GM19240 (cell line): ENCODE data around the gene OLFML2B.

Experiments
- DNase-seq: peaks from one replicate; pipeline ENCODE4 v3.0.0; 2011; ENCODE audit warnings: low spot score; ENCODE audit not compliant: insufficient read length

OLFML2B gene

DNA sequence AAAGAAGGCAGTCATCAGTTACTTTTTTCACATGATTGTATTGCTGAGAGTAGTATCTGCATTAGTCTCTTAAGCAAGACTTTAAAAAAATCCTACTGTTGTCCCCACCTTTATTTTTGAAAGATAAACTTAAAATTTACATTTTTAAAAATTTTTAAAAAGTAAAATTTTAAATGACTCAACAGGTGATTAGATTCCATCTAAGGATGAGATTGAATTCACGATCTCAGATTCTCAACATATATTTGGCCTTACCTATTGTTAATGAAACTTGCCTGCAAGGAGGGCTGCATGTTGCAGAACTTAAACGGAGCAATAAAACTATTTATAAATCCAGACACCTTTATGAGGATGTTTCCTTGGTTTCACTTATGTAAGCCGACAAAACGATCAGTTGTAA, 75.2 kb downstream of the OLFML2B start:
- no peak for DNase-seq

DNA sequence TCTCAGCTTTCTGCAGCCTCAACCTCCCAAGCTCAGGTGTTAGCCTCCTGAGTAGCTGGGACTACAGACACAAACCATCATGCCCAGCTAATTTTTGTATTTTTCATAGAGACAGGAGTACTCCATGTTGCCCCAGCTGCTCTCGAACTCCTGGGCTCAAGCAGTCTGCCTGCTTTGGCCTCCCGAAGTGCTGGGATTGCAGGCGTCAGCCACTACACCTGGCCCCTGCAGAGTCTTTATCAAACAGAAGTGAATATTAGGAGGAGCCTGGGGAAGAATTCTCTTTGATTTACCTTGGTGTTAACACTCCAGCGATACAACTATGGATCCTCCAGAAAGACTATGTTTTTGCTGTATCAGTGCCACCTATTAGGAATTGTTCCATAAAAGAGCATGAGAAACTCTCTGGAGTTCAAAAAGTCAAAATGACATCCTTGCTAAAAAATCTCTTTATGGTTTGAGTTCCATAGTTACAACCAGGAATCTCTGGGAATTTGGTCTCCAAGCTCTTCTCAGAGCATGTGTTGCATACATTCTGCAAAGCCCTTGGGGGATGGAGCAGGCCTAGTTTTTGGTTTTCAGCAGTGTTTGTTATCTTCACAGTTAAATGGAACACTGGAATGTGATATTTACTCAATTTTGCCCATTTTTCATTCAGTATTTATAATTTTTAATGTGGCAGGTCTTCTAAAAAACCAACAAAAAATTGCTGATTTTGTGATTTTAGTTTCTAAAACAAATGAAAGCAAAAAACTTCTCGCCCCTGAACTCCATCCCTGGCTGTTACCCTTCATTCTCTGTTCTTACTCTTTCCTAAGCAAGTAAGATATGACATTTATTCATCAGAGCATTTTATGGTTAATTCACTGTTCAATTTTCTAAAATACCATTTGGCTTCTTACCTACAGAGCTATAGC, 77.3 kb downstream of the OLFML2B start:
- no peak for DNase-seq

DNA sequence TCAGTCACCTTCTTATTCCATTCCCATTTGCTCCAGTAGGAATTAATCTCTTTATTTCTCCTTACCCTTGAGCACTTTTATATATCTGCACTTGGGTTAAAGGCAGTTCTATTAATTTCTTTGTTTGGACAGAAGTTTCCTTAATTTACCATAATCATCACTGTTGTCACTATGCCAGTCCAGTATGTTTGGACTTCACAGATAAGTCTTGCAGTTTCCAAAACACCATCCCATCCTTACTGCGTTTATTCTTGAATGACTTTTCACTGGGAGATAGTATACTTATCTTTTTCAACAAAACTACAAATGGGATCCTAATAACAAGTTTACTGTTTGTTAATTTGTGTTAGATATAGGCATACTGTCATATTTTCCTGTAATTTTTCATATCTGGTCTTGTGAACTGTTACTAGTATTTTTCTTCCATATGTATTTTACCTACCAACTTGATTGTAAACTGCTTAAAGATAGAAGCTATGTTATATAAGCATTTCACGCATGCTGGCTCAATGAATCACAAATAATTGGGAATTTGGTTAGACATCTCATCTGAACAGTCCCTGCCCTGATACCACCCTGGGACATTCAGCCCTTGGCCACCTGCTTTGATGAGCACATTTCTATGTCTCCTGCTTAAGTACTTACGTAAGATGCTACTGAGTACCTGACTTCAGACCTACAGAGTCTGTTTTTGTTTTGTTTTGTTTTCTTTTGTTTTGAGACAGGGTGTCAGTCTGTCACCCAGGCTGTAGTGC, 78.2 kb downstream of the OLFML2B start:
- DNase-seq = no peak

DNA sequence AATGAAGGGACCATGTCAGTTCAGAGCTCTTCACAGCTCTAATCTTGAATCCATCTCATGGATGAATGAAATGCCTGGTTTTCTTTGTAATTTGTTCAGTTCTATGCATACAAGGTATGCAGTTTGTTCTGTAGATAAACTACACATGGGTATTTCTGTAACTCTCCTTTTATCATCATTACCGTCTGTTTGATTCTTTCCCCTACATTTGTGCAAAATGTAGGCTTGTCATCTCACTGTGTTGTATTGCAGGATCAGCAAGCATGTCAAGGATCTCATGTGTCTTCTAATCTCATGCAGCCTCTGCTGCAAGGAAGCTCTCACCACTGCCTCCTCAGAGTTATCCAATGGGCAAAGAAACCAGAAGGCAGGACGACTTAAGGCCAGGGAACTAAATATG, 79.3 kb downstream of the OLFML2B start:
- no peak for DNase-seq

DNA sequence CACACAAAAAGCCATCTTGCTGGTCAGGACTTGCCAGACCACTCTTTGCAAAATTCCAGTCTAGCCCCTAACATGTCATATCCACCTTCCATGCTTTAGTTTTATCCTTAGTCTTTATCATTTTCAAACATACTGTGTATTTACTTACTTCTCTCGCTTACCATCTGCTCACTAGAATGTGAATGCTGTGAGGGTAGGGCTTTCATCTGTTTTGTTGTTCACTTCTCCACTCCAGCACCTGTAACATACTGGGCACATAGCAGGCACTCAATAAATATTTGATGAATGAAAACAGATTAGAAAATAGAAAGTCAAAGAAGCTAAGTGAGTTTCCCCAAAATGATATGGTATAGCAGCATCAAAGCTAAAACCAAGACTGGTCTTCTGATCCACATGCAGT, 79.9 kb downstream of the OLFML2B start:
- no peak for DNase-seq

DNA sequence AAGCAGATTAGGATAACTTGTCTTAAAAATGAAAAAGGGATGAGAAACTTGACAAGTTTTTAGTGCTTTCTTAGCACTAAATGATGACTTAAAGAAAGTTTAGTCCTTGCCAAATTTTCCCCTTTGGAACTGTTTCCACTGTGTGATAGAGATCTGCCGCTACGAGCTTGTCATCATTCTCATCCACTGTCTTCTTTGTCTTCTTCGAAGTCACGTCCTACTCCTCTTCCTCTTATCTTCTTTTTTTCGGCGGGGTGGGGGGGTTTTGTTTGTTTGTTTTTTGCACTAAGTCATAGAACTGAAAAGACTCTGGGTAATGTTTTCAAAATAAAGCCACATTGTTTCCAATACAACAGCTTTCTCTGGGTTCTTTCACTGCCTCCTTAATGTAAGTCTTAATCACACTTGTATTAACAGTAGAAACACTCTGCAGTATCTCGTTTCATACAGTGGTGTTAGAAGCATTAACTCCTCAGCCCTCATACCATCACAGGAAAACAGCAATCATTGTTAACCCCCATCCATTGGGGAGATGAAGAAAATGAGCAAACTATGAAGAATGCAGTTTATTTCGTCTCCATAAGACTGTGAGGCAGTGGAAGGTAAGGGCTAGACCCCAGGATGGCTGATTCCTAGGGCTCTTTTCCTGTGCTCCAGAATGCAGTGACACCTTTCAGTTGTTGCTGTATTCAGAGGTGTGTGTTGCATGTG, 81.8 kb downstream of the OLFML2B start:
- no peak for DNase-seq

DNA sequence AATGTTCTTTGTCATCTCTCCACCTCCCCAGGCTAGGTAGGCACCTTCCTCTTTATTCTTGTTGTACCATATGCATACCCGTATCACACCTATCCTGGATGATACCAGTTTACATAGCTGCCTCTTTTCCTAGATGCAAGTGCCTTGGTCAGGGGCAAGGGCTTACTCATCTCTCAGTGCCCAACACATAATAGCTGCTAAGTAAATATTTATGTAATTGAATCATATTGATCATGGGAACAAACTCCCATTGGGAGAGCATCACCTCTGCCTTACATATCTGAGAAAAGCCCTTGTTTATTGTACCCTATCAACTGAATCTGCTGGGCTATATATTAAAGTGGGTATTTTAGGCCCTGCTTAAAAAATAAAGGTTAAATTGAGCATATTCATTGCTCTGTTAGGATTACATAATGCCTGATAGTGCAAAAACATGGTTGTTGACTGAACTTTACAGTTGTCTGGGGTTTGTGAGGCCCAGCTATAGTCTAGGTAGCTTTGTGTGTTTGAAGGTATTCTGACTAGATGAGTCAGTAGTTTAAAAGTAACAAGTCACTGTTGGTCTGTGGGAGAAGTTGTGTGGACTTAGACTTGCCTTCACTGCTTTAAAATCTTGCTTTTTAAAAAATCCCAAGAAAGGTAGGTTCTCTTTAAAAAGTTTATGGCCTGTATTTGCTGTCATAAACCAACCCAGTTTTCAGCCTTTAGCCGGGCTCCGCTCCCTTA, 82.6 kb downstream of the OLFML2B start:
- no peak for DNase-seq

DNA sequence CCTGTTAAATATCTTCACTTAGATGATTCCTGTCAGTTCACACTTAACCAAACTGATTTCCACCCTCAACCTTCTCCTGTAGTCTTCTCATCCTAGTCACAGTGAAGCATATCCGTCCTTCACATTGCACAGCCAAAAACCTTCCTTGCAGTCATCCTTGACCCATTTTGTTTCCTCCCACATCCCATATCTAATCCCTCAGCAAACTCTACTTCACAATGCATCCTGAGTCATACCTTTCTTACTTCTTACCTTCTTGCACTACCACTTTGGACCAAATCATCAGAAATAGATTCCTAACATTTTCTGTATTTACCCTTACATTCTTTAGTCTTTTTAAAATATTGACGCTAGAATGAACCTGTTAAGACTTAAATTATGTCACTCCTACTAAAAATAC, 86.9 kb downstream of the OLFML2B start:
- DNase-seq = no peak

DNA sequence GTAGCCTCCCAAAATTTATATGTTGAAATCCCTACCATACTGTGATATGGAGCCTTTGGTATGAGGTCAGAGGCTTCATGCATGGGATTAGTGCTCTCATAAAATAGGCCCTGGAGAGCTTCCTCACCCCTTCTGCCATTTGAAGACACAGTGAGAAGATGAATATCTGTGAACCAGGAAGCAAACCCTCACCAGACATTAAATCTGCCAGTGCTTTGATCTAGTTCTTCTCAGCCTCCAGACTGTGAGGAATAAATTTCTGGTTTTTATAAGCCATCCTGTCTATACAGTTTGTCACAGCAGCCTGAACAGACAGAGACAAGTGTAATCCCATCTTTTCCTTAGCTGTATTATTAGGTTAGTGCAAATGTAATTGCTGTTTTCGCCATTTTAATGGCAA, 88.4 kb downstream of the OLFML2B start:
- no peak for DNase-seq

DNA sequence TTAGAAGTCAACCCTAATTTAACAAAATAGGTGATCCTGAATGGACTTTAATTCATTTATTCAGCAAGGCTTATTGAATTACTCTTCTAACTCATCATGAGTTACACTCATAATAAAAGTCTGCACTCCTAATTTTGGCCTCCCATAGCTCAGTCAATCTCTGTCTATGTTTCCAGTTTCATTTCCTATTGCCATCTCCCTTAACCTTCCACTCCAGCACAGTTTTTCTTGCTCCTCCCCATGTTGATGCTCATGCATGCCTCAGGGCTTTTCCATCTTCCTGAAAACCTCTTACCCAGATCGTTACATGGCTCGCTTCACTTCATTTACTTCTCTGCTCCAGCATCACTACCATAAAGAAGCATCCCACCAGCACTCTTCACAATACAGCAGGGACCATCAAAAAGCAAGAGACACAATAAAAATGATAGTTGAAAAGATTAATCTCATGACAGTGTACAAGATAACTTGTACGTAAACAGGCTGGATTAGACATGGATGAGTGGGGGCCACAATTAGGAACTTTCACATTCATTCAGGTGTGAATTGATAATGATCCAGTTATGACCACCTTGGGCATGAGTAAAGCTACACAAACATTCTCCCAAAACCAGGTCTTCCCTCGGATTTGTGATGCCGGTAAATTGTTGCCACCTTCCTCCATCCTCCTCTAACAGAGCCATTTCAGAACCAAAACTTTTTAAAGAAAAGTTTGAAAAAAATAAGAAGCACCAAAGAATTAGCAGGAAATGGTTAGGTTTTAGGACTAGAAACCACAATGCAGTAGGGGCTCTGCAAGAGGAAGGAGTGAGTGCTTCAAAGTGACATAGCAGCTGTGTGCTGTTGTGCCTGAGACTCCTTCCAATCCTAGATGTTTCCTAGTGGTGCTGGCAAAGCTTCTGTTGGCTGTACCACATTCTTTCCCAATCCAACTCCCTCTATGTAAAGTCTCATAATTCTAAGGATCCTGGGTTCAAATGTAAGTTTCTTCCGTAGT, 89.8 kb downstream of the OLFML2B start:
- no peak for DNase-seq
